Astrocyte of the spinal cord (primary cell): Measurements from ENCODE around the gene MGAM2.

Experiments used
- DNase-seq: peaks from one replicate; pipeline ENCODE4 v3.0.0; 2011; ENCODE audit warnings: low read depth, low spot score
- H3K4me3 ChIP-seq: 2 replicates; pipeline ENCODE4 v1.5.1; 2011; ENCODE audit warnings: low read depth, mild to moderate bottlenecking, low read length, moderate library complexity
- in situ Hi-C: cut with HindIII; loops from 2 replicates; pipeline ENCODE4 v1.10.0; 2017; ENCODE audit warnings: low sequenced_read_pairs
- TF ChIP-seq, protein P1 (sequence below): IDR thresholded peaks from 2 replicates; pipeline ENCODE4 v1.5.1; 2012; ENCODE audit warnings: low read depth, mild to moderate bottlenecking, low read length, inconsistent platforms

Gene MGAM2

DNA sequence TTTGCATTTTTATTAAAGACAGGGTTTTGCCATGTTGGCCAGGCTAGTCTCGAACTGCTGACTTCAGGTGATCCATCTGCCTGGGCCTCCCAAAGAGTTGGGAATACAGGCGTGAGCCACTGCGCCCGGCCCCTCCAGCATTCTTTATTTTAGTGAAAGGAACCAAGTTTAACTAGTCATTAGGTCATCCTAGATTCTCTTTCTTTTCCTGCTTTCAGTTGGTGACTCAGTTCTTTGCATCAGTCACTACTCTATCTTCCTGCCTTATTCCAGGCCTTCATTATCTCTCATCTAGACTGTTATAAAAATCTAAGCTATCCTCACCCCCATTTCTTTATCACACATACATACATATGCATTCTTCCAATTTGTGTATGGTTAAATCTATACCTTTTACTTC lies 82.7 kb downstream of the MGAM2 start:
- no peak overlapping the region for H3K4me3 ChIP-seq
- DNase-seq: peak; percentile 32
- TF ChIP-seq, protein P1, sequence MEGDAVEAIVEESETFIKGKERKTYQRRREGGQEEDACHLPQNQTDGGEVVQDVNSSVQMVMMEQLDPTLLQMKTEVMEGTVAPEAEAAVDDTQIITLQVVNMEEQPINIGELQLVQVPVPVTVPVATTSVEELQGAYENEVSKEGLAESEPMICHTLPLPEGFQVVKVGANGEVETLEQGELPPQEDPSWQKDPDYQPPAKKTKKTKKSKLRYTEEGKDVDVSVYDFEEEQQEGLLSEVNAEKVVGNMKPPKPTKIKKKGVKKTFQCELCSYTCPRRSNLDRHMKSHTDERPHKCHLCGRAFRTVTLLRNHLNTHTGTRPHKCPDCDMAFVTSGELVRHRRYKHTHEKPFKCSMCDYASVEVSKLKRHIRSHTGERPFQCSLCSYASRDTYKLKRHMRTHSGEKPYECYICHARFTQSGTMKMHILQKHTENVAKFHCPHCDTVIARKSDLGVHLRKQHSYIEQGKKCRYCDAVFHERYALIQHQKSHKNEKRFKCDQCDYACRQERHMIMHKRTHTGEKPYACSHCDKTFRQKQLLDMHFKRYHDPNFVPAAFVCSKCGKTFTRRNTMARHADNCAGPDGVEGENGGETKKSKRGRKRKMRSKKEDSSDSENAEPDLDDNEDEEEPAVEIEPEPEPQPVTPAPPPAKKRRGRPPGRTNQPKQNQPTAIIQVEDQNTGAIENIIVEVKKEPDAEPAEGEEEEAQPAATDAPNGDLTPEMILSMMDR: no peak
- in situ Hi-C loops: no loop called here

DNA sequence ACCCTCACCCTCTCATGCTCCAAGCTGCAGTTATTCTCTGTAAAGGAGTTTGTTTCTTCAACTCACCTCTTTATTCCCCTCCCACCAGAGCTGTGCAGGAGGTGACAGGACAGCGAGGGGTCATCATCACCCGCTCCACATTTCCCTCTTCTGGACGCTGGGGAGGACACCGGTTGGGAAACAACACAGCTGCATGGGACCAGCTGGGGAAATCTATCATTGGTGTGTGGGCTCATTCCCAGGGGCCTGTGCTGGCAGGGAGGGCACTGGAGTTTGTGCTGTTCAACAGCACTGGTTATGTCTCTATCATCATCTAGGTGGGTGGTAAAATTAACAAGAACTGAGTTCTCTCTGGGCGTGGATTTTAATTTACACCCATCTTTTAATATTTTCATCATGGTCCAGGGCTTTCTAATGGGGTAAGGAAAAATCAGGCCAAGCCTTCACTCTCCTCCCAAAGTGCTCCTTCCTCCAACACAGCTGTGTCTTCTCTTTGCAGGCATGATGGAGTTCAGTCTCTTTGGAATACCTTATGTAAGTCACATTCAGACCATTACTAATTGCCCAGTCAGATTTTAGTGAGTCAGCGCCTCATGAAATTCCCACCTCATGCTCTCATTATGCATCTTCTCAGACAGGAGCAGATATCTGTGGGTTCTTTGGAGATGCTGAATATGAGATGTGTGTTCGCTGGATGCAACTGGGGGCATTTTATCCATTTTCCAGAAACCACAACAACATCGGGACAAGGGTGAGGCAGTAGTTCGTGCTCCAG lies 84.7 kb downstream of the MGAM2 start:
- TF ChIP-seq, protein P1: no peak
- DNase-seq: peak; percentile 70
- in situ Hi-C loops: no loop called here

DNA sequence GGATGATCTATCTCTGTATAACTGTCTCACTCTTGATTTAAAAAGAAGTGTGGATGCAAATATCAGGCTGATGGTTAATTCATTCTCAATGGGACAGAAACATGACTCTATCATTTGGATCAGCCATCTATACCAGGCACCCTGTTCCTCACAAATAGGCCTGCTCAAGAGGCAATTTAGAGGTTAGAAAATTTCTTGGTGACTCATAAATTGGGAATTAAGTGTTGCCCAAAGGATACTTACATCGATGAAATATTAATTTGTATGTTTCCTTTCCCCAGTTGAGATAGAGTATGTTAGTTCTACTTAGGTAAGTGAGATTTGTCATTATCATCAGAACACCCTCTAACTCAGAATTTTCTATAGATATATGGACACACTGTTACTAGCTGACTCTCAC lies 88.7 kb downstream of the MGAM2 start:
- in situ Hi-C loops: no loop called here
- no peak overlapping the region for H3K4me3 ChIP-seq
- TF ChIP-seq, protein P1: no peak
- DNase-seq: no peak

More for the DNA sequence above, 84.7 kb downstream of the MGAM2 start:
- no peak overlapping the region for H3K4me3 ChIP-seq

DNA sequence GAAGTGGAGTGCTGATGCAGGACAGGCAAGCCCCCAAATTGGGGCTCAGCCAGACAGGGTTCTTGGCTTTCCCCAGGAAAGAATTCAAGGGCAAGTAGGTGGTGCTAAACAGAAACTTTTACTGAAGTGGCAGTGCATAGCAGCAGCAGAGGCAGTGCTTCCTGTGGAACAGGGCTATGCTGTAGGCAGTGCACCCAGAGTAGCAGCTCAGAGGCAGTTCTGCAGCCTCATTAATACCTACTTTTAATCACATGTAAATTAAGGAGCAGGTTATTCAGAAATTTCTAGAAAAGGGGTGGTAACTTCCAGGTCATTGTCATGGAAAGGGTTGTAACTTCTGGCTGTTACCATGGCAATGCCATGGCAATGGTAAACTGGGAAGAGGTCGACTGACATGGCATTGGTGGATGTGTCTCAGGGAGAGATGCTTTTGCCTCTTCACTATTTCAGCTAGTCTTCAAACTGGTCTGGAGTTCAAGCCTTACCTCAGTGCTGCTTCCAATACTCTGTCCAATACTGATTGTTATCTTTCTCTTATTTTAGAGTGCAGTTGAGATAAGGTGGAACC lies 117.1 kb downstream of the MGAM2 start:
- in situ Hi-C loops: no loop called here
- no peak overlapping the region for H3K4me3 ChIP-seq
- DNase-seq: no peak
- TF ChIP-seq, protein P1: no peak

DNA sequence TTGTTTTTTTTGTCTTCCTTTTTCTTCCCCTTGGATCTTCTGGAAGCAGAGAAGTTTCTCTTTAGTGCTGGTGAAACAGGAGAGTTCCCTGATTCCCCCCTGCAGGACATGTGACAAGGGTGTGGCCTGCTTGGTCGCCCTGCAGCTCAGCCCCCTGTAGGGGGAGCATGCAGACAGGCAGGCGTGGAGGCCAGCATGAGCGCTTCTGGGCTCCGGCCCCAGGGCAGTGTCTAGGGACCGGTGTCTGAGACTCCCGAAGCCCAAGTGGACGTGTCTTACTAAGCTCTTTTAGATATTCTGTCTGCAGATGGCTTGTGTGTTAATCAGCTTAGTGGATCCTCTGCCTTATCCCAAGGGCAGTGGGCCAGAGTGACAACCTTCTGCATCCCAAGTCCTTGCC lies 120.2 kb downstream of the MGAM2 start:
- in situ Hi-C loops: no loop called here

DNA sequence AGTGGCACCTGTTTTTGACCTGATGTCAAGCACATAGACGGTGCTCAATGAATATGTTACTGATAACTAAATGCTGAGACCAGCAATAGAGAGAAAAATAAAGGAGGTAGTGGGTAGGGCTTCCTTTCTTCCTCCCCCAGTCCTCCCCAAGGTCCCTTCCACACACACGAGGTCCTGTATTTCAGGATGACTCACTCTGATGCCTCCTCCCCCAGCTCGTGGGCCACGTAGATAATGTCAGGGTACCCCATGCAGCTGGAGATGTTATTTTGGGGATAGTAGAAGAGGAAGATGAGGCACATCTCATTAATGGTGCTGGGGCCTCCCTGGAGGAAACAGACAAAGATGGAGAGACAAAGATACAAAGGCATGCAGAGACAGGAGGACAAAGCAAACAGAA lies 129.0 kb downstream of the MGAM2 start:
- TF ChIP-seq, protein P1: no peak
- in situ Hi-C loops: no loop called here
- no peak for DNase-seq
- no peak overlapping the region for H3K4me3 ChIP-seq

More for the DNA sequence above, 120.2 kb downstream of the MGAM2 start:
- TF ChIP-seq, protein P1: no peak
- no peak for DNase-seq
- H3K4me3 ChIP-seq: no peak overlapping the region
